ENCODE results near the gene CYB561A3.

The CYB561A3 gene

DNA sequence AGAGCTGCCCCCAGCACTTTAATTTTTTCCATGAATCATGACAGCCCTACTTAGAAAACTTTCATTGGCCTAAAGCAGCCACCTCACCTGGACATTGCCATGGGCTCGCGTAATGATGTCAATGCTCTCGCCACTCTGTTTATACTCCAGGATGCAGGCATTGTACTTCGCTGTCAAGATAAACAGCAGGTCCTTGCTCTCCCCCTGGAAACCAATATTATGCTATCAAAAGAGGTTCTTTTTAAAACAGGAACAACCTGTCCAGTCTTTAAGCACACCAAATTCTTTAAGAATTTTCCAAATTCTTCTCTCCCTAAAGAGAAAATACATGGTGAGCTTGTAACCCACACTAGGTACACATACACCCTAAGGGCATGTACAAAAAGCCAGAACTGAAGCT lies 31.8 kb downstream of the CYB561A3 start:
- TF ChIP-seq, protein P1, sequence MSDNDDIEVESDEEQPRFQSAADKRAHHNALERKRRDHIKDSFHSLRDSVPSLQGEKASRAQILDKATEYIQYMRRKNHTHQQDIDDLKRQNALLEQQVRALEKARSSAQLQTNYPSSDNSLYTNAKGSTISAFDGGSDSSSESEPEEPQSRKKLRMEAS (IDR thresholded peaks at IDR 0.05) = no peak
- TF ChIP-seq YY1 (IDR thresholded peaks at IDR 0.05; ENCODE audit: low read depth) (no peak), EP300 (IDR thresholded peaks at IDR 0.05; ENCODE audit: borderline replicate concordance) (no peak), TAF1 (IDR thresholded peaks at IDR 0.05; ENCODE audit: low read depth) (no peak), EGR1 (IDR thresholded peaks at IDR 0.05) (no peak), CEBPB (IDR thresholded peaks at IDR 0.05) (no peak)

- TF ChIP-seq ZBTB7A (IDR thresholded peaks at IDR 0.05; ENCODE audit: low read depth) (no peak), YY1 (IDR thresholded peaks at IDR 0.05; ENCODE audit: low read depth) (no peak), CREB1 (IDR thresholded peaks at IDR 0.05; ENCODE audit: low read depth) (no peak), NFIC (IDR thresholded peaks at IDR 0.05) (no peak), CEBPB (IDR thresholded peaks at IDR 0.05) (no peak), RAD21 (IDR thresholded peaks at IDR 0.05; ENCODE audit: low read depth) (no peak)
- TF ChIP-seq, protein P2, sequence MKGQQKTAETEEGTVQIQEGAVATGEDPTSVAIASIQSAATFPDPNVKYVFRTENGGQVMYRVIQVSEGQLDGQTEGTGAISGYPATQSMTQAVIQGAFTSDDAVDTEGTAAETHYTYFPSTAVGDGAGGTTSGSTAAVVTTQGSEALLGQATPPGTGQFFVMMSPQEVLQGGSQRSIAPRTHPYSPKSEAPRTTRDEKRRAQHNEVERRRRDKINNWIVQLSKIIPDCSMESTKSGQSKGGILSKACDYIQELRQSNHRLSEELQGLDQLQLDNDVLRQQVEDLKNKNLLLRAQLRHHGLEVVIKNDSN (IDR thresholded peaks at IDR 0.05) = no peak
These were observed 33.3 kb downstream of the CYB561A3 start for GRCh38 chr11:61328351-61328750.

GRCh38 chr11:61327669-61328071 lies 34.0 kb downstream of the CYB561A3 start:
- TF ChIP-seq NFIC (IDR thresholded peaks at IDR 0.05) (no peak), EP300 (IDR thresholded peaks at IDR 0.05; ENCODE audit: borderline replicate concordance) (no peak), FOXM1 (IDR thresholded peaks at IDR 0.05; ENCODE audit: borderline replicate concordance, low read depth) (no peak), TEAD4 (IDR thresholded peaks at IDR 0.05) (no peak), RAD21 (IDR thresholded peaks at IDR 0.05; ENCODE audit: low read depth) (no peak), CEBPB (IDR thresholded peaks at IDR 0.05) (no peak)
- TF ChIP-seq, protein P3, sequence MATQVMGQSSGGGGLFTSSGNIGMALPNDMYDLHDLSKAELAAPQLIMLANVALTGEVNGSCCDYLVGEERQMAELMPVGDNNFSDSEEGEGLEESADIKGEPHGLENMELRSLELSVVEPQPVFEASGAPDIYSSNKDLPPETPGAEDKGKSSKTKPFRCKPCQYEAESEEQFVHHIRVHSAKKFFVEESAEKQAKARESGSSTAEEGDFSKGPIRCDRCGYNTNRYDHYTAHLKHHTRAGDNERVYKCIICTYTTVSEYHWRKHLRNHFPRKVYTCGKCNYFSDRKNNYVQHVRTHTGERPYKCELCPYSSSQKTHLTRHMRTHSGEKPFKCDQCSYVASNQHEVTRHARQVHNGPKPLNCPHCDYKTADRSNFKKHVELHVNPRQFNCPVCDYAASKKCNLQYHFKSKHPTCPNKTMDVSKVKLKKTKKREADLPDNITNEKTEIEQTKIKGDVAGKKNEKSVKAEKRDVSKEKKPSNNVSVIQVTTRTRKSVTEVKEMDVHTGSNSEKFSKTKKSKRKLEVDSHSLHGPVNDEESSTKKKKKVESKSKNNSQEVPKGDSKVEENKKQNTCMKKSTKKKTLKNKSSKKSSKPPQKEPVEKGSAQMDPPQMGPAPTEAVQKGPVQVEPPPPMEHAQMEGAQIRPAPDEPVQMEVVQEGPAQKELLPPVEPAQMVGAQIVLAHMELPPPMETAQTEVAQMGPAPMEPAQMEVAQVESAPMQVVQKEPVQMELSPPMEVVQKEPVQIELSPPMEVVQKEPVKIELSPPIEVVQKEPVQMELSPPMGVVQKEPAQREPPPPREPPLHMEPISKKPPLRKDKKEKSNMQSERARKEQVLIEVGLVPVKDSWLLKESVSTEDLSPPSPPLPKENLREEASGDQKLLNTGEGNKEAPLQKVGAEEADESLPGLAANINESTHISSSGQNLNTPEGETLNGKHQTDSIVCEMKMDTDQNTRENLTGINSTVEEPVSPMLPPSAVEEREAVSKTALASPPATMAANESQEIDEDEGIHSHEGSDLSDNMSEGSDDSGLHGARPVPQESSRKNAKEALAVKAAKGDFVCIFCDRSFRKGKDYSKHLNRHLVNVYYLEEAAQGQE (IDR thresholded peaks at IDR 0.05; ENCODE audit: low read depth) = no peak
- TF ChIP-seq, protein P2 (IDR thresholded peaks at IDR 0.05) = no peak

DNA sequence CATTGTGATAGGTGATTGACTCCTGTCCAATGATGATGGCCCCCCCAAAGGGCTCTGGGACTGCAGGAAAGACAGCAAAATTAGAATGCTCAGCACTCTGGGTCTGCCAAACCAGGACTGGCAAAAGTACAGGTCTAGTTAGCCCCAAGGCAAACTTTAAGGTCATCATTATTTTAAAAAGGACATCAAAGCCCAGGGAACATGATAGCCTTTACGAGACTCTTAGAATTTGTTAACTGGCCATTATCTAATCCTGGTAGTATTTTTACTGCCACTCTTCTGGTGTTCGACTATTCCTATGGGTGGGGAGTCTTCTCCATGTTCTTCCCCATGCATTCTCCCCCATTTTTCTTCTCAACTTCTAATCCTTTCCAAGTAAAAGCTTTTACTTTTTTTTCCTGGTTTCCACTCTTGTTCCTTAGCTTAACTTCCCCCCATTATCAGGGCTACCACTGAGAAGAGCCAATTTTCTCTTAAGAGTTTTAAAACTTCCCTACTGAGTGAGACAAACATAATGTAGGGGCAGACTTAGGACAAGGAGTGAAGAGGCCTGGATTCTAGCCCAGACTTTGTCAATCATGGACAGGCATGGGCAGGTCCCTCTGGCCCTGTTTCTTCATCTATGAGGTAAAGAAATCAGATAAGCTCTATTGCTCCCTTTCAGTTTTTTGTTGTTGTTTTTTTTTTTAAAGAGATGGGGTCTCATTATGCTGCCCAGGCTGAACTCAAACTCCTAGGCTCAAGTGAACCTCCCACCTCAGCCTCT lies 35.9 kb downstream of the CYB561A3 start:
- no peak for TF ChIP-seq CEBPB (IDR thresholded peaks at IDR 0.05)
- TF ChIP-seq FOXM1 (IDR thresholded peaks at IDR 0.05; ENCODE audit: borderline replicate concordance, low read depth) = no peak
- TF ChIP-seq, protein P1 (IDR thresholded peaks at IDR 0.05) = no peak
- TF ChIP-seq YY1 (IDR thresholded peaks at IDR 0.05; ENCODE audit: low read depth) = no peak
- no peak for TF ChIP-seq TAF1 (IDR thresholded peaks at IDR 0.05; ENCODE audit: low read depth)
- no peak for TF ChIP-seq EGR1 (IDR thresholded peaks at IDR 0.05)
- TF ChIP-seq NFIC (IDR thresholded peaks at IDR 0.05) = no peak
- TF ChIP-seq ZBTB7A (IDR thresholded peaks at IDR 0.05; ENCODE audit: low read depth) = no peak
- TF ChIP-seq, protein P3 (IDR thresholded peaks at IDR 0.05; ENCODE audit: low read depth) = no peak
- TF ChIP-seq, protein P2 (IDR thresholded peaks at IDR 0.05) = no peak
- TF ChIP-seq EP300 (IDR thresholded peaks at IDR 0.05; ENCODE audit: borderline replicate concordance) = no peak

DNA sequence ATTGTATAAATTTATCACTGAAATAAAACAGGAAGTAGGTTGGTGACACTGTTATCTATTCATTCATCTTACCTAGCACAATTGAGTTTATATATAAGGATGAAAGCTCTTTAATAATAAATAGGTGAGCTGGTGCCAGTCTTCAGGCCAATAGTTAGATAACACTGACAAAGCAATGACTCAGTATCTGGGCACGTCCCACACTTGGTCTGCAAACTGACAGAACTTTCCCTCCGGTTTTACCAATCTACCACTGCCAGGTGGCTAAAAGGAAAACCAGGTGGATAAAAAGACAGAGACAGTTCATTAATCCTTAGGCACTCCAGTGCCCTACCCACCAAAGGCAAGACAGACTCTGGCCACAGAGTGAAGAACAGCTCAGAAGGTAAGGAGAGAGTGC lies 46.4 kb downstream of the CYB561A3 start:
- TF ChIP-seq, protein P1 (IDR thresholded peaks at IDR 0.05) = no peak
- no peak for TF ChIP-seq TAF1 (IDR thresholded peaks at IDR 0.05; ENCODE audit: low read depth)
- no peak for TF ChIP-seq TCF12 (IDR thresholded peaks at IDR 0.05; ENCODE audit: low read depth)
- no peak for TF ChIP-seq TEAD4 (IDR thresholded peaks at IDR 0.05)
- no peak for TF ChIP-seq EP300 (IDR thresholded peaks at IDR 0.05; ENCODE audit: borderline replicate concordance)
- no peak for TF ChIP-seq CREB1 (IDR thresholded peaks at IDR 0.05; ENCODE audit: low read depth)
- no peak for TF ChIP-seq CEBPB (IDR thresholded peaks at IDR 0.05)
- no peak for TF ChIP-seq NFIC (IDR thresholded peaks at IDR 0.05)
- no peak for TF ChIP-seq FOXM1 (IDR thresholded peaks at IDR 0.05; ENCODE audit: borderline replicate concordance, low read depth)
- no peak for TF ChIP-seq EGR1 (IDR thresholded peaks at IDR 0.05)
- TF ChIP-seq ZBTB7A (IDR thresholded peaks at IDR 0.05; ENCODE audit: low read depth) = no peak
- TF ChIP-seq, protein P3 (IDR thresholded peaks at IDR 0.05; ENCODE audit: low read depth) = no peak
- no peak for TF ChIP-seq YY1 (IDR thresholded peaks at IDR 0.05; ENCODE audit: low read depth)

Measured in Ishikawa (cell line).